Stimulated activated naive CD8-positive, alpha-beta T cell treated with anti-CD3 and anti-CD28 coated beads, Interleukin-15, Interleukin-2, amounts not matched to agents 100 ng/mL and 50 ng/mL, for 24 hours (primary cell): ENCODE measurements around the gene NPAS3.

Experiments
- H3K27ac Mint-ChIP-seq: one replicate; pipeline ENCODE4 v1.8.0; 2021; ENCODE audit warnings: mild to moderate bottlenecking, mixed read lengths
- H3K27me3 Mint-ChIP-seq: one replicate; pipeline ENCODE4 v1.8.0; 2021; ENCODE audit warnings: mixed read lengths
- H3K36me3 Mint-ChIP-seq: one replicate; pipeline ENCODE4 v1.8.0; 2021; ENCODE audit warnings: low read depth, mixed read lengths
- H3K4me1 Mint-ChIP-seq: one replicate; pipeline ENCODE4 v1.8.0; 2021; ENCODE audit warnings: low read depth, mixed read lengths
- H3K4me3 Mint-ChIP-seq: one replicate; pipeline ENCODE4 v1.8.0; 2021; ENCODE audit warnings: mild to moderate bottlenecking, mixed read lengths
- H3K9me3 Mint-ChIP-seq: one replicate; pipeline ENCODE4 v1.8.0; 2021; ENCODE audit warnings: mixed read lengths

Gene NPAS3

DNA sequence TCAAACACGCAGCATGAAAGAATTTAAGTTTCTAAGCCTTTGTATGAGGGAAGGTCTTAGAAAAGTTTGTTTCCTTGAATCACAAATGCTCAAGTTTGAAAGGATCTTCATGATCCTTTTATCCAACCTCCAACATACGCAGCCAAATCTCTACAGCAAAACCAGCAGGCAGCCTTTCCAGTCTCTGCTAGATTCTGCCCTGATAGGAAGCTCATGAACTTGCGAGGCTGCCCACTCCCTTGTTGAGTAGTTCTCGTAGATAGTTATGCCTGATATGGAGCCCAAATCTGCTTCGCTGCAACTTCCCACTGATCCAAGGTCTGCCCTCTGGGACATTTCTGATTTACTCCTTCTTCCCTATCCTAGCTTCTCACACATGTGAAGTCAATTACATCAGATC lies 739.3 kb downstream of the NPAS3 start:
- Mint-ChIP-seq H3K9me3 (no peaks in the 10 kb centered on the region), H3K4me1 (no peaks in the 10 kb centered on the region), H3K27ac (no peak overlapping the region), H3K27me3 (peaks cover 6% of the 10 kb centered on the region), H3K36me3 (no peaks in the 10 kb centered on the region), H3K4me3 (no peak overlapping the region)

DNA sequence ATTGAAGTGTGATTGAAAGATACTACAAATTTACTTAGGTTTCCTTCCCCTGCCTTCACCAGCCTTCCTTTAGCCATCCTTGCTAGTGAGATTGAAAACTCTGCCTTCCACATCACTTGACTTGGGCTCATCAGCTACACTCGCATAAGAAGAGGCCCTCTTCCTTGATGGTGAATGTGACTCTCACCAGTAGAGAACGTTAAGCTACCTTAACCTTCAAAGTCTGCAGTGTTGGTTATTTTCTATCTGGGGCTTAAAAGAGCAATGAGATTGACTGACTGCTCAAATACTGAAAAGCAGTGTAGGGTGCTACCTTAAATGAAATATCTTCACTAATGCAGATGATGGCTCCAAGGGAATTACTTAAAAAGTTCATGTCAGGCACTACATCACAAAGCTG lies 740.3 kb downstream of the NPAS3 start:
- Mint-ChIP-seq H3K27ac (no peak overlapping the region), H3K36me3 (no peaks in the 10 kb centered on the region), H3K9me3 (no peaks in the 10 kb centered on the region), H3K4me1 (no peaks in the 10 kb centered on the region), H3K4me3 (no peak overlapping the region), H3K27me3 (peaks cover 6% of the 10 kb centered on the region)

DNA sequence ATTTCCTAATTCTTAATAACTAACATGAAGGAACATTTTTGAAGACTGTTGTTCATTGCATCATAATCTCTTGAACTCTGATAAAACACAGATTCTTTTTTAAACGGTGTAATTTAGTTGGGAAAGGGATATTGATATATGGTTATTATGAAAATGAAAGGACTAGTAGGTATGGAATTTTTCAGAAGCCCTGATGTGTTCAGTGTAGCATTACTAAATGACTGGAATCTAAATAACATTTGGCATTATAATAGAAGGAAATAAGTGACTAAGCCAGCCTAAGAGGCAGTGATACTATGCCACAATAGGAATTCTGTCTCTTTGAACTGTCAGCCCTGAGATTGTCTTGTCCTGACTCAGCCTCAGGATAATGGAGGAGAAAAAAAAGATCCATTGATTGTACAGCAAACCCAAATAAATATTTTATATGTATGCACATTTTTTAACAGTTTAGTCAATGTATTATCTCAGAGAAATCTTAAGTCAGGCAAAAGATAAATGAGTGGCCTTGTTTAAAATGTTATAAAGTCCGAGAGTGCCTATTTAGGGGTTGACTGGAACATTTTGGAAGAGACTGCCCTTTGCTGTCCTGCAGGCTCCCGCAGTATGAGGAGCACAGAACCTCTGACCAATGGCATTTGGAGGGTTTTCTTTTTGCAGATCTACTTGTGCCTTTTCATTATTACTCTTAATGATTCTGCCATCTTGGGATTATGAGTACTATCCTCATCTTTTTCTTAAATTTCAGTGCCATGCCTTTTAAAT lies 741.0 kb downstream of the NPAS3 start:
- Mint-ChIP-seq H3K9me3 (no peaks in the 10 kb centered on the region), H3K27ac (no peak overlapping the region), H3K27me3 (peaks cover 3% of the 10 kb centered on the region), H3K36me3 (no peaks in the 10 kb centered on the region), H3K4me1 (no peaks in the 10 kb centered on the region), H3K4me3 (no peak overlapping the region)

DNA sequence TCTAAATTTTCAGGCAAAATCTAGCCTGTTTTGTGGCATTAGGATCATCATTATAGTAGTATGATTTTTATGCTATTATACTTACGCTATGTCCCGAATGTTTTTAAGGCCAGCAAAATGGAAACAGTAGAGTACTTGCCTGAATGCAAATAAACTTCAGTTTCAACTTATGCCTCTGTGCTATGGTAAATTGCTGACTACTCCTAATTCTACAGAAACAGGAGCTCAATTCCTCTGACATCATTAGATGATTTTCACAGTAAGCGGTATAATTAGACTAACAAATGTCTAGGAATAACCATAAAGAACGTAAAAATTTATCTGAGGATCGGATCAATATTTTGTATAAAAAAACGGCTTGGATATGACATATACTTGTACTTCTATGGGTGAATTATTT lies 742.2 kb downstream of the NPAS3 start:
- Mint-ChIP-seq H3K27ac (no peak overlapping the region), H3K4me3 (no peak overlapping the region), H3K36me3 (no peaks in the 10 kb centered on the region), H3K4me1 (no peaks in the 10 kb centered on the region), H3K9me3 (no peaks in the 10 kb centered on the region), H3K27me3 (no peaks in the 10 kb centered on the region)

DNA sequence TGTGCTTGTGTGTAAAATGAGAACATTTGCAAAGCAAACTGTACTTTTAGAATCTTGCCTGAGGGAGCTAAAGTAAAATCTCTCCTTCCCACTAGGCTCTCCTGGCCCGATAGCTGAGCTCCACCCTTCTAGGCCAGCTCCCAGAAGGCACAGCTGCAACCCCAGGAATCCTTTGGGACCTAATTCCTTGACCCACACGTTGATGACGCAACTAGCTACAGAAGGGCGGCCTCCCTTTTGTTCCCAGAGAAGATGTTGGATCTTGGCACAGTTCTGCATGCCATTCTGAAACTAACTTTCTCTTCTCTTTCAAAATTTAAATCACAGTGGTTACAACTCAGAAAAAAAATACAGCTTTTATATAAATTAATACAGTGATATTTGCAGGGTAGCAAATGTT lies 744.1 kb downstream of the NPAS3 start:
- Mint-ChIP-seq H3K27ac (no peak overlapping the region), H3K36me3 (no peaks in the 10 kb centered on the region), H3K27me3 (no peaks in the 10 kb centered on the region), H3K4me1 (no peaks in the 10 kb centered on the region), H3K4me3 (no peak overlapping the region), H3K9me3 (no peaks in the 10 kb centered on the region)

DNA sequence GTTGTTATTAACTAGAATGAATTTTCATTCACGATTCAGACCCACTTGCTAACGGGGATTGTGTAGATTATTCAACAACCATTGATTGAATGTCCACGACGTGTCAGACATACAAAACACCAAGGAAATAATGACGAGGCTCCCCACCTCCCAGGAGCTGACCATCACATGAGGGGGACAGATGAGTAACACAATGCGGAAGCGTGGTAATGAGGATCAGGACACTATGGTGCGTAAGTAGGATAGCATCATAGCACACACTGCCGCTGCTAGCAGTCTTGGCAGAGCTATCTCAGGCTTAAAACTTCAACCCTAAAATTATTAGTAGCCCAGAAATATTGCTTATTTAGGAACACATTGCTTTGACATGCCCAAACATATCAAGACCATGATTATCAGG lies 746.3 kb downstream of the NPAS3 start:
- H3K36me3 Mint-ChIP-seq, result no peaks in the 10 kb centered on the region
- no peaks in the 10 kb centered on the region for H3K4me1 Mint-ChIP-seq

DNA sequence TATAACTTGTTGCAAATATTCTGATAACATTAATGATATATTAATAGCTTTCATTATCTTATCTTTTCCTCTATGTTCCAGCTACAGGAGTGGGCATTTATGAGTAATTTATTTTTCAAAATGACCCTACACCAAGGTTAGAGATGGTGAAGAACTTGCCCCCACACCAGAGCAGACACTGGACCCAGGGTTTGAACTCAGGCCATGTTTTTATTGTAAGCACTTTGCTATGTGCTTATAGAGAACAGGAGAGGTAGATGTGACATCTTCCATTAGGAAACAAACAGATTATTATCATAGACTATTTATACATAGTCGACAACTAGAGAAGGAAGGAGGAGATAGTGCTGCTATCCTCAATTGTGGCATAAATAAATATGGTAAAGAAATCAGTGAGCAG lies 747.0 kb downstream of the NPAS3 start:
- H3K4me1 Mint-ChIP-seq, result no peaks in the 10 kb centered on the region

More for the DNA sequence above, 746.3 kb downstream of the NPAS3 start:
- Mint-ChIP-seq H3K27me3 (no peaks in the 10 kb centered on the region), H3K4me3 (no peak overlapping the region), H3K27ac (no peak overlapping the region), H3K9me3 (no peaks in the 10 kb centered on the region)

DNA sequence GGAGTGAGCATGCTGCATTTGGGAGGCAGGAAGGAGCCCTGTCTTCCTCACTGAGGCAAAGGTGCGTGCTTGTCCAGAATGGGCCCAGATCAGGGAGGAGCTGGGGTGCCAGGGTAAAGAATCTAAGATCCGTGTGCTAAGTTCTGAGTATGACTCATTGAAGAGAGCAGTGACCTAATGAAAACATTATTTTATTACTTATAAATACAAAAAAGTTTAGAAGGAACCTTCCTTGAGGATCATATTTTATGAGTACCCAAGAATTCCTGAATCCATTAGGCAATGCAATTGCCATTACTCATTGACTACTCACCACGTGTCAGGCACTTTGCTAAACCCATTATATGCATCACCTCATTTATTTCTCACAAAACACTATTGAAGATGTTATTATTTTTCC lies 747.5 kb downstream of the NPAS3 start:
- no peak overlapping the region for H3K27ac Mint-ChIP-seq
- H3K27me3 Mint-ChIP-seq, result no peaks in the 10 kb centered on the region
- H3K4me1 Mint-ChIP-seq, result no peaks in the 10 kb centered on the region
- no peak overlapping the region for H3K4me3 Mint-ChIP-seq
- no peaks in the 10 kb centered on the region for H3K9me3 Mint-ChIP-seq
- no peaks in the 10 kb centered on the region for H3K36me3 Mint-ChIP-seq

More for the DNA sequence above, 747.0 kb downstream of the NPAS3 start:
- H3K4me3 Mint-ChIP-seq, result no peak overlapping the region
- no peak overlapping the region for H3K27ac Mint-ChIP-seq
- H3K27me3 Mint-ChIP-seq, result no peaks in the 10 kb centered on the region
- no peaks in the 10 kb centered on the region for H3K9me3 Mint-ChIP-seq
- H3K36me3 Mint-ChIP-seq, result no peaks in the 10 kb centered on the region

DNA sequence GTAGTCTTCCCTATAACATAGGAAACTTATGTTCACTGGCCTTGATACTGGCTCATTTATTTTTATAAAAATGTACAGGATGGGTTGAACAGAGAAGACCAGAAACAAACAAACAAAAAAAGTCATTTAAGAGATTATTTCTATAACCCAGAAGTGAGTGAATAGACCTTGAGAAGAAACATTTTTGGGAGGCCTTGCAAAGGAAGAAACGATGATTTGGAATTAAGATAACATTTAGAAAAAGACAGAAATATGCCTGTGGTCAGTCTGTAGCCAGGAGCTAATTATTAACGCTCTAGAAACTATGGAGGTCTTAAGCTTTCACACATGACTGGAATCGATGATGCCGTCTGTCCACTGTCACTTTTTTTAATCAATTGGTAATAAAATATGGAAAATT lies 748.2 kb downstream of the NPAS3 start:
- no peak overlapping the region for H3K27ac Mint-ChIP-seq
- H3K9me3 Mint-ChIP-seq, result no peaks in the 10 kb centered on the region

DNA sequence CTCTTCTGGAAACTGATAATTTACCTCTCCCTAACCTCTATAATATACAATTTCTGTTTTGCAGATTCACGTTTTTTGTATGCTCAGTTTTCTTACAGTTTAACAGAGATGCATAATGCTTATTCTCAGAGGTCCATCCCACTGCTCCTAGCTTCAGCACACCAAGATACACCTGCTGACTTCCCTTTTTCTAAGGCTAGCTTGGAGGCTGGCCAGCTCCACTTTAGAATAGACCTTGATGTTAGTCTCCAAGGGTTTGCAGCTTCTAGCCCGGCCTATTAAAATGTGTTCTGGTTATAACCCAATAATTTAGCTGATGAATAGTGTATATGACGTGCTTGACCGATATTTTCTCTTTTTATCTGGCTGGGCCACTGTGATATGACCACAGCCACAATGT lies 751.0 kb downstream of the NPAS3 start:
- H3K4me3 Mint-ChIP-seq, result no peak overlapping the region
- H3K36me3 Mint-ChIP-seq, result no peaks in the 10 kb centered on the region
- no peak overlapping the region for H3K27ac Mint-ChIP-seq
- H3K27me3 Mint-ChIP-seq, result no peaks in the 10 kb centered on the region
- H3K9me3 Mint-ChIP-seq, result no peaks in the 10 kb centered on the region
- H3K4me1 Mint-ChIP-seq, result no peaks in the 10 kb centered on the region

More for the DNA sequence above, 748.2 kb downstream of the NPAS3 start:
- Mint-ChIP-seq H3K4me1 (no peaks in the 10 kb centered on the region), H3K27me3 (no peaks in the 10 kb centered on the region), H3K36me3 (no peaks in the 10 kb centered on the region), H3K4me3 (no peak overlapping the region)

DNA sequence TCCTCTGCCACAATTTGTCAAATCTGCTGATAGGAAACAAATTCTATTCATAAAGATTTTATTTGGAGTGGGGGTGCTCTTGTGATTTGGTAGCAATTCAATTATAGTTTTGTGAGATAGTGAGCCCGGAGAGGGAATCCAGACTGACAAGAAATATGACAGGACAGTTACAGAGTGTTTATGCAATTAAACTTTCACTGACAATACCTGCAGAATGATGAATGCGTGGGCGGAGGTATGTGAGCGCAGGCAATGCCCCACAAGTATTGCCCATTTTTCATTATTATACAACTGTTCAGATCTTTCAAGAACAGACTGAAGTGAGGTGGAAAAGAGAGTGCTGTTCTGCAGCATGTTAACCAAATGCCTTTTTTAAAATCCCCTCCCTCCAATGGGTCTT lies 753.2 kb downstream of the NPAS3 start:
- Mint-ChIP-seq H3K4me1 (no peaks in the 10 kb centered on the region), H3K36me3 (no peaks in the 10 kb centered on the region), H3K9me3 (no peaks in the 10 kb centered on the region), H3K27ac (no peak overlapping the region), H3K4me3 (no peak overlapping the region), H3K27me3 (no peaks in the 10 kb centered on the region)

DNA sequence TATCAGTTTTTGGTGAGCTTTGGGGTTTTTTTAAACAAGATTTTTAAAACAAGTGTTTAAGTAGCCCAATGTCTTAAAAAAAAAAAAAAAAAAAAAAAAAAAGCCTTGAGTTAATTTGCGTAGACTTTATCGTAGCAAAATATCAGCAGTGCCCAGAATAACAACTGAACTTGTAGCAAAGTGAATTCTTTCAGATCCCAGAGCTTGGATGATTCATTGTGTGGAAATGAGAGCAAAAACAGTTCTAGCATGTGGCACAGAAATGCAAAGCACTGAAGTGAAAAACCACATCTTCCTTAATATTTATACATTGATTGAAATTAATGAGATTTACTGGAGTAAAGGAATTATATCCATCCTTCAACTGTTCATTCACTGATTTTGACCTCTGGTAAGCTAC lies 754.1 kb downstream of the NPAS3 start:
- Mint-ChIP-seq H3K9me3 (no peaks in the 10 kb centered on the region), H3K4me1 (no peaks in the 10 kb centered on the region), H3K4me3 (no peak overlapping the region), H3K27ac (no peak overlapping the region), H3K36me3 (no peaks in the 10 kb centered on the region), H3K27me3 (no peaks in the 10 kb centered on the region)

DNA sequence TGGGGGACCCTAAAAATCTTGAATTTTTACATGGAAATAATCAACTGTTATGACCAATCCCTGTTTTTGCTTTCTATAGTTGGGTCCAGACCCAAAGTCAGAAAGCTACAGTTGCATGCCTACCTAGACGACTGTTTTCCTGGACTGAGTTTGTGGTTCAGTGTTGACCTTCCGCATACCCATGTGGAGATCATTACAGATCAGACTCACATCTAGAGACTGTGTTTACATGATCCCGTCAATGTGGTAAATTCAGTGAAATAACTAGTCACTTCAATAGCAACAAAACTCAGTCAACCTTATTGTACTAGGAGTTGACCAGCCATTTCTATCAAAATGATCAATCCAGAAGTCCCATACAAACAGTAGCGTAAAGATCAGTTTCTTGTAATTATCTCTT lies 754.6 kb downstream of the NPAS3 start:
- Mint-ChIP-seq H3K4me3 (no peak overlapping the region), H3K27me3 (no peaks in the 10 kb centered on the region), H3K36me3 (no peaks in the 10 kb centered on the region), H3K4me1 (no peaks in the 10 kb centered on the region), H3K27ac (no peak overlapping the region), H3K9me3 (no peaks in the 10 kb centered on the region)

DNA sequence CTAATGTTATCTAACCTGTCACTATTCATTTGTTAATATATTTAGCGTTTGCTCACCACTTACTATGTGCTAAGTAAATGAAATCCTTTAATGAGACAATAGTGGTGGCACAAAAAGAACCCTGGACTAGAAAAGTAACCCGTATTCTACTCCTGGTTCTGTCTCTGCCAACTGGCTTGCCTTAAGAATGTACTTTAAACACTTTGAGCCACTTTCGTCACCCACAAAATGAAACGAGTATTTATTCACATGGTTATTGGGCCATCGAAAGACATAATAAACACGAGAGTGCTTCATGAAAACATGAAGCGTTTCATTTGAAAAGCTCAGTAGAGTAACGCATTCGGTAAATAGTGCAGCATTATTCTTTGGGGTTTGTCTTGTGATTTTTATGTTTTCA lies 757.5 kb downstream of the NPAS3 start:
- no peaks in the 10 kb centered on the region for H3K9me3 Mint-ChIP-seq
- H3K4me3 Mint-ChIP-seq, result no peak overlapping the region
- peaks cover 3% of the 10 kb centered on the region for H3K27me3 Mint-ChIP-seq
- no peaks in the 10 kb centered on the region for H3K4me1 Mint-ChIP-seq
- no peaks in the 10 kb centered on the region for H3K36me3 Mint-ChIP-seq
- H3K27ac Mint-ChIP-seq, result no peak overlapping the region

DNA sequence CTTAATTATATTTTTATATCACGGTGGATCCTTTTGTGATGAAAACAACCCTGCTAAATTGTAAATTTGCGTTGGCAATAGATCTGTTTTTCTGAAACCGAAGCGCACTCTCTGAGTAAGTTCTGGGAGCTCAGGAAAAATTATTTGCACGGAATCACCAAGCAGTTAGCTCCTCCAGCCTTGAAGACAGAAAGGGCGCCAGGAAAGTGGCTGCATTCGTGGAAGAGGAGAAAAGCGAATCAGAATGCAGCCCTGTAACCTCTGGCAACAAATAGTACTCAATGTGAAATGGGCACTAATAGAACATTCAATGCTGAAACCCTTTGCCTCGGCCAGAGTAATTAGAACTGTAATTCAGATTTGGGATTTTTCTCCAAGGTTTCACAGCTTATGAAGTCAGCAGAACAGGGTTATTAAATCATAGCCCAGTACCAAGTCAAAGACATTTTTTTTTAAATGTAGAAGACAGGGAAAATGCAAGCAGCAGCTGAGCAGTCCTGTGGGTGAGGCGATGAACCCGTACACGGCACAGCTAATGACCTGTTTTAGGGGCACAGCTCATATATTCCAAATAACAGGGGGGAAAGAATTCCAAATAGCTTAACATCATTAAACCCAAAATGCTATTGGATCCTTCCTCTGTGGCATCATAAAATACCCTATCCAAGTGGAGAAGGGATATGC lies 760.8 kb downstream of the NPAS3 start:
- H3K36me3 Mint-ChIP-seq, result no peaks in the 10 kb centered on the region
- H3K4me3 Mint-ChIP-seq, result no peak overlapping the region
- no peaks in the 10 kb centered on the region for H3K9me3 Mint-ChIP-seq
- H3K27ac Mint-ChIP-seq, result no peak overlapping the region
- peaks cover 3% of the 10 kb centered on the region for H3K27me3 Mint-ChIP-seq
- H3K4me1 Mint-ChIP-seq, result no peaks in the 10 kb centered on the region

DNA sequence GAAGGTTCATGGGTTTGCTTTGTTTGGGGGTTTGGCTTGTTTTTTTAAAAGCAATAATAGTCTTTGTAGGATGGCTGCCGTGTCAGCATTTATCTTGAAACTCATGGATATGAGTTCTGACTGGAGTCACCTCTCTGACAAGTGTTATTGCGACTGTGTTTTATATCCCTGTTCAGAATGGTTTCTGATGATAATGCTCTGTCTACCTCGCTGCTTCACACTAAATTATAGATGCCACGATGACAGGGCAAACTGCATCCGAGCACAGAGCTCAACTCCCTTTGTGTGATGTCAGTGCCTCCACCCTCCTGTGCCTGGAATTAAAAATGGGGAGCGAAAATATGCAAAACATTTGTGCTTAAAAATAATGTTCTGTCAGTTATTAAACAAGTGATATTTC lies 761.4 kb downstream of the NPAS3 start:
- Mint-ChIP-seq H3K27me3 (peaks cover 3% of the 10 kb centered on the region), H3K4me3 (no peak overlapping the region), H3K27ac (no peak overlapping the region), H3K9me3 (no peaks in the 10 kb centered on the region), H3K4me1 (no peaks in the 10 kb centered on the region), H3K36me3 (no peaks in the 10 kb centered on the region)
